Breast epithelium (tissue), 3 donors: ENCODE results near the gene SPTBN1.

Experiments used
- POLR2A ChIP-seq: fragments of 450-650 bp; IDR thresholded peaks from one replicate; pipeline ENCODE4 v1.6.1; 2016; ENCODE audit warnings: antibody characterized with exemption, mild to moderate bottlenecking, moderate library complexity
- TF ChIP-seq, protein P1 (sequence below), 3 donors: fragments of 450-650 bp; IDR thresholded peaks; one replicate each; pipeline ENCODE4 v1.5.1; 2016 to 2017; ENCODE audit warnings: antibody characterized with exemption in 3 of 3, mild to moderate bottlenecking in 3 of 3, moderate library complexity in 3 of 3

DNA sequence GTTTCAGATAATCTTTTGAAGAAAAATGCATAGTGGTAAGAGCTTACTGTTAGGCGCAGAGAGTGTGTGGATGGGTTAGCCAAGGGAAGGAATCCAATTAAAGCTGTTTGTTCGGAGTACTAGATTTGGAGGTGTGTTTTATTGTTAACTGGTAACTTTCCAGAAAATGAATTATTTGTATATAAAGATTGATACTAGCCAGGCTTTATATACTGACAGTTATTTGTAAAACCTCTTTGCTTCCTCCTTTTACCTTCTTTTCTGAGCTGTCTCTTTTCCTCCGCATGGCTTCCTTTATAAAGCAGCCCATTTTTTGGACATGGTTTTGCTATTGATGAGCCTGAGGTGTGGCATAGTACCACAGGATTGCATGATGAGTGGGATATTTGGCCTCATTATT is 25.6 kb downstream of the SPTBN1 start:
- TF ChIP-seq, protein P1, sequence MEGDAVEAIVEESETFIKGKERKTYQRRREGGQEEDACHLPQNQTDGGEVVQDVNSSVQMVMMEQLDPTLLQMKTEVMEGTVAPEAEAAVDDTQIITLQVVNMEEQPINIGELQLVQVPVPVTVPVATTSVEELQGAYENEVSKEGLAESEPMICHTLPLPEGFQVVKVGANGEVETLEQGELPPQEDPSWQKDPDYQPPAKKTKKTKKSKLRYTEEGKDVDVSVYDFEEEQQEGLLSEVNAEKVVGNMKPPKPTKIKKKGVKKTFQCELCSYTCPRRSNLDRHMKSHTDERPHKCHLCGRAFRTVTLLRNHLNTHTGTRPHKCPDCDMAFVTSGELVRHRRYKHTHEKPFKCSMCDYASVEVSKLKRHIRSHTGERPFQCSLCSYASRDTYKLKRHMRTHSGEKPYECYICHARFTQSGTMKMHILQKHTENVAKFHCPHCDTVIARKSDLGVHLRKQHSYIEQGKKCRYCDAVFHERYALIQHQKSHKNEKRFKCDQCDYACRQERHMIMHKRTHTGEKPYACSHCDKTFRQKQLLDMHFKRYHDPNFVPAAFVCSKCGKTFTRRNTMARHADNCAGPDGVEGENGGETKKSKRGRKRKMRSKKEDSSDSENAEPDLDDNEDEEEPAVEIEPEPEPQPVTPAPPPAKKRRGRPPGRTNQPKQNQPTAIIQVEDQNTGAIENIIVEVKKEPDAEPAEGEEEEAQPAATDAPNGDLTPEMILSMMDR (IDR thresholded peaks at IDR 0.05) = no peak
- TF ChIP-seq POLR2A = no peak
